ENCODE measurements around the gene FAIM. TPM values are rescaled to one million over a fixed set of nuclear protein-coding genes. Genes with fewer than 3 reads are reported as not detected.
"Not testable (repeated sequence)": the region's sequence is repeated elsewhere in the genome, so short reads cannot be mapped to it uniquely, and the experiment has no call there.

Gene FAIM
- polyA plus RNA-seq: 10 to 100 TPM in 2 of 4 donors, 1 to 10 TPM in 2; 4.1 to 10.4 (median 7.2) TPM
- long read RNA-seq, donor 1: 0 reads
- long read RNA-seq, donor 2, partial matches to known transcripts: 0 of 4 reads
- long read RNA-seq, donor 2, other reads (novel, unspliced or antisense): 0 of 4 reads
- long read RNA-seq, donor 3, partial matches to known transcripts: 0 of 3 reads
- long read RNA-seq, donor 3, other reads (novel, unspliced or antisense): 0 of 3 reads
- long read RNA-seq, donor 4: 0 reads
- long read RNA-seq, donor 5, partial matches to known transcripts: 0 of 2 reads
- long read RNA-seq, donor 5, other reads (novel, unspliced or antisense): 0 of 2 reads
- long read RNA-seq, donor 6, partial matches to known transcripts: 0 of 1 reads
- long read RNA-seq, donor 6, other reads (novel, unspliced or antisense): 0 of 1 reads
- long read RNA-seq, donor 7: 0 reads
- long read RNA-seq, donor 8, partial matches to known transcripts: 0 of 4 reads
- long read RNA-seq, donor 8, other reads (novel, unspliced or antisense): 0 of 4 reads
- long read RNA-seq, donor 9, partial matches to known transcripts: 0 of 1 reads
- long read RNA-seq, donor 9, other reads (novel, unspliced or antisense): 0 of 1 reads
- long read RNA-seq, donor 10, transcript FAIM-204 (5 exons, 946 nt): major isoform, 5 of 14 reads
- long read RNA-seq, donor 10, partial matches to known transcripts: 7 of 14 reads
- long read RNA-seq, donor 10, other reads (novel, unspliced or antisense): 0 of 14 reads

- 4 to 5% (median 4%) methylated on average over 37 to 68 of the region's 68 CpGs for WGBS, 3 donors
- DNase-seq (peak; percentile 61 to 90), FAIRE-seq (no peak)
- peak within 1 kb of the TSS; percentile 48 to 88 (median 68) for H3K4me3 ChIP-seq (ENCODE audit: low read depth in 1 of 3, low read length in 3 of 3)
- peaks cover 0 to 5% (median 0%) of the 10 kb centered on the region in 3 donors for H3K36me3 ChIP-seq (ENCODE audit: control insufficient read depth in 3 of 3, insufficient read depth in 2 of 3, low read depth in 1 of 3, low read length in 3 of 3)
- H3K9me3 ChIP-seq (ENCODE audit: control insufficient read depth in 2 of 2, insufficient read depth in 1 of 2, low read depth in 1 of 2, low read length in 1 of 2): no peaks in the 10 kb centered on the region
- peaks cover 0 to 9% (median 0%) of the 10 kb centered on the region in 3 donors for H3K4me1 ChIP-seq (ENCODE audit: control insufficient read depth in 3 of 3, insufficient read depth in 2 of 3, low read depth in 1 of 3, low read length in 2 of 3)
- no peaks in the 10 kb centered on the region for H3K27me3 ChIP-seq (ENCODE audit: control insufficient read depth in 3 of 3, insufficient read depth in 3 of 3, low read length in 3 of 3)
- H3K27ac ChIP-seq (ENCODE audit: low read depth in 1 of 3, low read length in 2 of 3): peak within 1 kb of the TSS; percentile 87 to 96 (median 92)
These were observed at the start of gene FAIM for GRCh38 chr3:138608322-138609135. TSS of gene FAIM (plus strand) at chr3:138608771. CDS start at chr3:138619727, 10,956 bp downstream.

- 72 to 91% (median 86%) methylated on average over 4 of the region's 4 CpGs for WGBS, 3 donors
- no peaks in the 10 kb centered on the region for H3K4me1 ChIP-seq (ENCODE audit: control insufficient read depth in 3 of 3, insufficient read depth in 2 of 3, low read depth in 1 of 3, low read length in 2 of 3)
- H3K27me3 ChIP-seq (ENCODE audit: control insufficient read depth in 3 of 3, insufficient read depth in 3 of 3, low read length in 3 of 3): no peaks in the 10 kb centered on the region
- FAIRE-seq: no peak
- DNase-seq: no peak
- H3K4me3 ChIP-seq (ENCODE audit: low read depth in 1 of 3, low read length in 3 of 3): no peak overlapping the region
- peaks cover 0 to 39% of the 10 kb centered on the region in 2 donors for H3K9me3 ChIP-seq (ENCODE audit: control insufficient read depth in 2 of 2, insufficient read depth in 1 of 2, low read depth in 1 of 2, low read length in 1 of 2)
- H3K27ac ChIP-seq (ENCODE audit: low read depth in 1 of 3, low read length in 2 of 3): no peak overlapping the region
- H3K36me3 ChIP-seq (ENCODE audit: control insufficient read depth in 3 of 3, insufficient read depth in 2 of 3, low read depth in 1 of 3, low read length in 3 of 3): peaks cover 0 to 16% (median 2%) of the 10 kb centered on the region in 3 donors
These were observed 49.4 kb upstream of the FAIM start for GRCh38 chr3:138559134-138559533.

- Histone ChIP-seq H3K9me3 (ENCODE audit: control insufficient read depth in 2 of 2, insufficient read depth in 1 of 2, low read depth in 1 of 2, low read length in 1 of 2) (peaks cover 0 to 34% of the 10 kb centered on the region in 2 donors), H3K4me3 (ENCODE audit: low read depth in 1 of 3, low read length in 3 of 3) (no peak overlapping the region), H3K27ac (ENCODE audit: low read depth in 1 of 3, low read length in 2 of 3) (no peak overlapping the region), H3K4me1 (ENCODE audit: control insufficient read depth in 3 of 3, insufficient read depth in 2 of 3, low read depth in 1 of 3, low read length in 2 of 3) (no peaks in the 10 kb centered on the region), H3K36me3 (ENCODE audit: control insufficient read depth in 3 of 3, insufficient read depth in 2 of 3, low read depth in 1 of 3, low read length in 3 of 3) (peaks cover 0 to 14% (median 2%) of the 10 kb centered on the region in 3 donors), H3K27me3 (ENCODE audit: control insufficient read depth in 3 of 3, insufficient read depth in 3 of 3, low read length in 3 of 3) (no peaks in the 10 kb centered on the region)
- no peak for FAIRE-seq
- no peak for DNase-seq
- WGBS, 3 donors: 95 to 97% (median 96%) methylated on average over 6 of the region's 6 CpGs
These were observed 48.1 kb upstream of the FAIM start for GRCh38 chr3:138560501-138560900.

GRCh38 chr3:138562902-138563301 lies 45.7 kb upstream of the FAIM start:
- WGBS, 3 donors: 94 to 96% (median 95%) methylated on average over 1 of the region's 1 CpG
- not testable (repeated sequence) for H3K27me3 ChIP-seq (ENCODE audit: control insufficient read depth in 3 of 3, insufficient read depth in 3 of 3, low read length in 3 of 3); H3K4me1 ChIP-seq (ENCODE audit: control insufficient read depth in 3 of 3, insufficient read depth in 2 of 3, low read depth in 1 of 3, low read length in 2 of 3); H3K4me3 ChIP-seq (ENCODE audit: low read depth in 1 of 3, low read length in 3 of 3); FAIRE-seq; DNase-seq; H3K27ac ChIP-seq (ENCODE audit: low read depth in 1 of 3, low read length in 2 of 3)
- H3K36me3 ChIP-seq (ENCODE audit: control insufficient read depth in 3 of 3, insufficient read depth in 2 of 3, low read depth in 1 of 3, low read length in 3 of 3): peaks cover 0 to 14% (median 0%) of the 10 kb centered on the region in 3 donors
- peaks cover 0 to 24% of the 10 kb centered on the region in 2 donors for H3K9me3 ChIP-seq (ENCODE audit: control insufficient read depth in 2 of 2, insufficient read depth in 1 of 2, low read depth in 1 of 2, low read length in 1 of 2)

GRCh38 chr3:138566293-138566692 lies 42.3 kb upstream of the FAIM start:
- WGBS, 3 donors: 44 to 89% (median 83%) methylated on average over 2 of the region's 2 CpGs
- H3K27ac ChIP-seq (ENCODE audit: low read depth in 1 of 3, low read length in 2 of 3); H3K27me3 ChIP-seq (ENCODE audit: control insufficient read depth in 3 of 3, insufficient read depth in 3 of 3, low read length in 3 of 3); DNase-seq; H3K36me3 ChIP-seq (ENCODE audit: control insufficient read depth in 3 of 3, insufficient read depth in 2 of 3, low read depth in 1 of 3, low read length in 3 of 3); H3K9me3 ChIP-seq (ENCODE audit: control insufficient read depth in 2 of 2, insufficient read depth in 1 of 2, low read depth in 1 of 2, low read length in 1 of 2); FAIRE-seq; H3K4me3 ChIP-seq (ENCODE audit: low read depth in 1 of 3, low read length in 3 of 3); H3K4me1 ChIP-seq (ENCODE audit: control insufficient read depth in 3 of 3, insufficient read depth in 2 of 3, low read depth in 1 of 3, low read length in 2 of 3): not testable (repeated sequence)

GRCh38 chr3:138567403-138567802 lies 41.2 kb upstream of the FAIM start:
- FAIRE-seq (peak; percentile 39), DNase-seq (peak; percentile 47 to 80)
- H3K9me3 ChIP-seq (ENCODE audit: control insufficient read depth in 2 of 2, insufficient read depth in 1 of 2, low read depth in 1 of 2, low read length in 1 of 2): peaks cover 0 to 2% of the 10 kb centered on the region in 2 donors
- H3K4me1 ChIP-seq (ENCODE audit: control insufficient read depth in 3 of 3, insufficient read depth in 2 of 3, low read depth in 1 of 3, low read length in 2 of 3): no peaks in the 10 kb centered on the region
- H3K4me3 ChIP-seq (ENCODE audit: low read depth in 1 of 3, low read length in 3 of 3): no peak overlapping the region
- peaks cover 0 to 3% (median 0%) of the 10 kb centered on the region in 3 donors for H3K36me3 ChIP-seq (ENCODE audit: control insufficient read depth in 3 of 3, insufficient read depth in 2 of 3, low read depth in 1 of 3, low read length in 3 of 3)
- no peak overlapping the region for H3K27ac ChIP-seq (ENCODE audit: low read depth in 1 of 3, low read length in 2 of 3)
- H3K27me3 ChIP-seq (ENCODE audit: control insufficient read depth in 3 of 3, insufficient read depth in 3 of 3, low read length in 3 of 3): no peaks in the 10 kb centered on the region

- 76 to 82% (median 80%) methylated on average over 2 of the region's 2 CpGs for WGBS, 3 donors
These were observed 39.5 kb upstream of the FAIM start for GRCh38 chr3:138569090-138569489.

GRCh38 chr3:138569624-138570023 lies 38.9 kb upstream of the FAIM start:
- DNase-seq; H3K4me3 ChIP-seq (ENCODE audit: low read depth in 1 of 3, low read length in 3 of 3); H3K4me1 ChIP-seq (ENCODE audit: control insufficient read depth in 3 of 3, insufficient read depth in 2 of 3, low read depth in 1 of 3, low read length in 2 of 3); H3K27ac ChIP-seq (ENCODE audit: low read depth in 1 of 3, low read length in 2 of 3); FAIRE-seq; H3K27me3 ChIP-seq (ENCODE audit: control insufficient read depth in 3 of 3, insufficient read depth in 3 of 3, low read length in 3 of 3); H3K36me3 ChIP-seq (ENCODE audit: control insufficient read depth in 3 of 3, insufficient read depth in 2 of 3, low read depth in 1 of 3, low read length in 3 of 3): not testable (repeated sequence)
- H3K9me3 ChIP-seq (ENCODE audit: control insufficient read depth in 2 of 2, insufficient read depth in 1 of 2, low read depth in 1 of 2, low read length in 1 of 2): peaks cover 0 to 12% of the 10 kb centered on the region in 2 donors
- WGBS, 3 donors: 95 to 98% (median 96%) methylated on average over 8 of the region's 8 CpGs

More at GRCh38 chr3:138569090-138569489, 39.5 kb upstream of the FAIM start:
- FAIRE-seq: no peak
- peaks cover 0 to 6% (median under 1%) of the 10 kb centered on the region in 3 donors for H3K36me3 ChIP-seq (ENCODE audit: control insufficient read depth in 3 of 3, insufficient read depth in 2 of 3, low read depth in 1 of 3, low read length in 3 of 3)
- DNase-seq: no peak
- no peak overlapping the region for H3K4me3 ChIP-seq (ENCODE audit: low read depth in 1 of 3, low read length in 3 of 3)
- no peaks in the 10 kb centered on the region for H3K4me1 ChIP-seq (ENCODE audit: control insufficient read depth in 3 of 3, insufficient read depth in 2 of 3, low read depth in 1 of 3, low read length in 2 of 3)
- peaks cover 0 to 7% of the 10 kb centered on the region in 2 donors for H3K9me3 ChIP-seq (ENCODE audit: control insufficient read depth in 2 of 2, insufficient read depth in 1 of 2, low read depth in 1 of 2, low read length in 1 of 2)
- no peak overlapping the region for H3K27ac ChIP-seq (ENCODE audit: low read depth in 1 of 3, low read length in 2 of 3)
- H3K27me3 ChIP-seq (ENCODE audit: control insufficient read depth in 3 of 3, insufficient read depth in 3 of 3, low read length in 3 of 3): no peaks in the 10 kb centered on the region

Data from small intestine (tissue), 16 donors.